ENCODE measurements around the gene TMEM9.
A peak's percentile ranks its signal among the peaks of the same experiment; 100 is the strongest.

The TMEM9 gene

GRCh38 chr1:201125800-201126199, 28.5 kb downstream of the TMEM9 start:
- in situ Hi-C loops (cut with HindIII; ENCODE audit: low sequenced_read_pairs) = no loop called here
- H3K4me3 ChIP-seq (ENCODE audit: low read depth, low read length) = no peak overlapping the region
- no peak for TF ChIP-seq CTCF (IDR thresholded peaks at IDR 0.05; ENCODE audit: low read depth, low read length, missing control alignments)
- DNase-seq (ENCODE audit: low read depth) = no peak

DNA sequence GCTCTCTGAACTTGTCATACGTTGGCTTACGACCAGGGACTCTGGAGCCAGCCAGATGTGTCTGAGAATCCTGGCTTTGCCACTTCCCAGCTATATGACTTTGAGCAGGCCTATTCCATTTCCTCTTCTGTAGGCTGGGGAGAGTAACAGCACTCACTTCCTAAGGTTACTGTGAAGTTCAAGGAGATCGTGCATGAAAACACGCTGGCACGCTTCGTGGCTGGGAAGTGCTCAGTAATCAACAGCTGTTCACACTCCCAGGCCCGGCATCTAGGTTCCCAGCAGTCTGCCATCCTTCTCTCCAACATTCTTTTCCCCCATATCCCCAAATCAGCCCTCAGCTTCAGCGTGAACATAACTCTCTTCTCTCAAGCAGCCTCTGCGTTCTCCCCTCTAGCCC, 29.3 kb downstream of the TMEM9 start:
- H3K4me3 ChIP-seq (ENCODE audit: low read depth, low read length) = no peak overlapping the region
- no peak for TF ChIP-seq CTCF (IDR thresholded peaks at IDR 0.05; ENCODE audit: low read depth, low read length, missing control alignments)
- in situ Hi-C loops (cut with HindIII; ENCODE audit: low sequenced_read_pairs) = no loop called here
- no peak for DNase-seq (ENCODE audit: low read depth)

GRCh38 chr1:201123866-201124265, 30.4 kb downstream of the TMEM9 start:
- in situ Hi-C loops (cut with HindIII; ENCODE audit: low sequenced_read_pairs) = no loop called here
- no peak overlapping the region for H3K4me3 ChIP-seq (ENCODE audit: low read depth, low read length)
- DNase-seq (ENCODE audit: low read depth) = no peak
- TF ChIP-seq CTCF (IDR thresholded peaks at IDR 0.05; ENCODE audit: low read depth, low read length, missing control alignments) = no peak

- no peak for TF ChIP-seq CTCF (IDR thresholded peaks at IDR 0.05; ENCODE audit: low read depth, low read length, missing control alignments)
- no peak for DNase-seq (ENCODE audit: low read depth)
- H3K4me3 ChIP-seq (ENCODE audit: low read depth, low read length) = no peak overlapping the region
- in situ Hi-C loops (cut with HindIII; ENCODE audit: low sequenced_read_pairs) = no loop called here
These were observed 31.8 kb downstream of the TMEM9 start for GRCh38 chr1:201122321-201122957.

DNA sequence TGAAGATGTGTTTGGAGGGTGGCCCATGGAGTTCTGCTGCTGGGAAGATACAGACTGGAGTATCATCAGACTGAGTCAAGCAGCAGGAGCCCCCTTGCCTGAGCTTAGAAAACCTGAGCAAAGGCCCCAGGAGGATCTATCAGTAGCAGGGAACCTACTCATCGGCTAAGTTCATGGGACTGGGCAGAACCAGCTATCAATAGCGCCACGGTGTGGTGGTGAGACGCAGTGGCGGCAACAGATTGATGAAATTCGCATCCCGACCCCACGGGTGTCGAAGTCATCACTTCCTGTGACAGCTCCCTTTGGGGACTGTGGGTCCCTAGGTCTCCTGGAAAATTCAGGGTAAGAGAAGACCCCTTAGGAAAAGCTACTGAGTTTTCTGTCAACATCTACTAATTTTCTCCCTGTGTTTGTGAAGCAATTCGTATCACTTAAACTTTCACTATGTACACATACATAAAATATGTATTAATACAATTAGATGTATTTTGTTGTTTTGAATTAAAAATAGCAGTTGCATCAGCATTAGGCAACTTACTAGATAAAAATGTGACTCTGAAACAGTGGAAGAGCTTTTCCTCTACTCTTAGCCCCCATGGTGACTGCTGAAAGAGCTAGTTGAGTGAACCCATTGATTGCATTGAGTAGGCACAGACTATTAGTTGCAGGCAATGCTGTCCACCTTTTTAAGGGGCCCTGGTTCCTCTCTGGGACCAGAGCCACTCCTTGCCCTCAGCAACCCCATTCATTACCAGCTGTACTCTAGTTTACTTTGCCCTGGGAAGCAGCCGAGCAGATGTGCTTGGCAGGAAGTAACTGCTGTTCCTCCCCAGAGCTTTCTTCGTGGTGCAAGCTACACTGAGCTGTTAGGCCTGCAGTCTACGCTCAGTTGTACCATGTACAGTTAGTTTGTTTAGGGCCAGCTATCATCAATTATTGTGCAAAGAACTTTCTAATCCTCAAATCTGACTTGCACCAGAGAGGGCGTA, 34.8 kb downstream of the TMEM9 start:
- in situ Hi-C loops (cut with HindIII; ENCODE audit: low sequenced_read_pairs) = no loop called here
- no peak for DNase-seq (ENCODE audit: low read depth)
- peak; percentile 62 for TF ChIP-seq CTCF (IDR thresholded peaks at IDR 0.05; ENCODE audit: low read depth, low read length, missing control alignments)
- H3K4me3 ChIP-seq (ENCODE audit: low read depth, low read length) = no peak overlapping the region

DNA sequence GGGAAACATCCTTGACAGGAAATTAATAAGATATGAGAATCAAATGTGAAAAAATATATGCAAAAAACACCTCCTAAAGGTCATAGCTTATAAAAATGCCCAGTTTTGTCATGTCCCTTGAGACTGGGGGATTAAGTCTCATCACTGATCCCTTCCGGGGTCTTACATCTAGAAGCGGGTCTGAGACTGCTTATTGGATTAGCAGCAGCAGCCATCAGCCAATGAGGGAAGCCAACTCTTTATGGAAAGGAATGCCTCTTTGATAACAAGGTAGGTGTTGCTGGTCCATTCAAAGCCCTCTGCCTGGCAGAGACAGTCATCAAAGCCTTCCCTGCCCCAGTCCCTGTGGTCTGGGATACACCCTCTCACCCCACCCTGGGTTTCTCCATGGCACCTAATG, 38.2 kb downstream of the TMEM9 start:
- TF ChIP-seq CTCF (IDR thresholded peaks at IDR 0.05; ENCODE audit: low read depth, low read length, missing control alignments) = no peak
- H3K4me3 ChIP-seq (ENCODE audit: low read depth, low read length) = no peak overlapping the region
- in situ Hi-C loops (cut with HindIII; ENCODE audit: low sequenced_read_pairs) = no loop called here
- no peak for DNase-seq (ENCODE audit: low read depth)
